Neuron (in vitro differentiated cells): ENCODE data around the gene GPC3.

ENCODE experiments used
- H2AFZ ChIP-seq: one replicate; pipeline ENCODE4 v1.6.1; 2013; ENCODE audit warnings: low read depth, mild to moderate bottlenecking, inconsistent platforms, low read length, moderate library complexity
- H3K27me3 ChIP-seq: one replicate; pipeline ENCODE4 v1.6.1; 2013; ENCODE audit warnings: low read length; ENCODE audit not compliant: insufficient read depth
- H3K36me3 ChIP-seq: one replicate; pipeline ENCODE4 v1.6.1; 2013; ENCODE audit warnings: low read length; ENCODE audit not compliant: insufficient read depth
- H3K4me1 ChIP-seq: one replicate; pipeline ENCODE4 v1.6.1; 2013; ENCODE audit warnings: low read length; ENCODE audit not compliant: insufficient read depth
- H3K4me3 ChIP-seq: 2 replicates; pipeline ENCODE4 v1.5.1; 2013; ENCODE audit warnings: mild to moderate bottlenecking, low read length, moderate library complexity
- H3K9me3 ChIP-seq: one replicate; pipeline ENCODE4 v1.6.1; 2013; ENCODE audit warnings: low read length

Gene GPC3

DNA sequence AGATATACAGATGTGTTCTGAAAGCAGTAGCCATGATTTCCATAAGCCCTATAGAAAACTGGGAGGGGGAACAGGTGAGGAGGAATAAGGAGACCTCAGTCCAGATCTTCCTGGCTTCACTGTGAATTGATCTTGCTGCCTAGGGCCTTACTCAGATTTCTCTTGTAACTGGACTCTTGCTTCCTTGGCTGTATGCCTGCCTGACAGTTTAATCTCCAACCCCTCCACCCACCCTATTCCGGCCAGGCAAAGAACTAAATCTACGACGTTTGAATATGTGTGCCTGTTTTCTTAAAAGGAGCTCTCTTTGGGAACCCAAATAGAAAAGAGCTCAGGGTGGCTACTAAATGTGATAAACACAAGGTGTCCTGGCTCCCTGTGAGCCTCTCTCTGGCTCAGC lies 173.0 kb downstream of the GPC3 start:
- Histone ChIP-seq H2AFZ (no peak overlapping the region), H3K4me1 (no peaks in the 10 kb centered on the region), H3K27me3 (no peaks in the 10 kb centered on the region), H3K9me3 (no peaks in the 10 kb centered on the region), H3K36me3 (no peaks in the 10 kb centered on the region), H3K4me3 (no peak overlapping the region)

DNA sequence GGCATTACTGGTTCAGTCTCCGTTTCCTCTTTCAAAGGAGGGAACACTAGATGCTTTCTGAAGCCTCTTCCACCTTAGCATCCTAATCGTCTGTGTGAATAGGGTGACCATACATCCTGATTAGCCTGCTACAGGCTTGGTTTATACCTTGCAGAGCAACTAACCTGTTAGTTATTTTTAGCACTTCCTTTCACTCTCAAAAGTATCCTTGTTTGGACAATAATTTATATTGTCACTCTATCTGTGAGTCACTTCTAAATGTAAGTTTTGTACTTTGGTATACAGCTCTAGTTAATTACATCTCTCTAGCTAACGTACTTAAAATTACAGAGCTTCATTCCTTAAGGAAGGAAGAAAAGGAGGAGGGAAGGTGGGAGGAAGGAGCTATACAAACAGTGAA lies 174.5 kb downstream of the GPC3 start:
- Histone ChIP-seq H3K4me3 (no peak overlapping the region), H3K4me1 (no peaks in the 10 kb centered on the region)

GRCh38 chrX:133804072-133804471 lies 181.3 kb downstream of the GPC3 start:
- Histone ChIP-seq H2AFZ (no peak overlapping the region), H3K4me3 (no peak overlapping the region), H3K9me3 (no peaks in the 10 kb centered on the region), H3K36me3 (no peaks in the 10 kb centered on the region), H3K27me3 (no peaks in the 10 kb centered on the region), H3K4me1 (no peaks in the 10 kb centered on the region)

More for the DNA sequence above, 174.5 kb downstream of the GPC3 start:
- H3K27me3 ChIP-seq: no peaks in the 10 kb centered on the region
- H3K36me3 ChIP-seq: no peaks in the 10 kb centered on the region
- H3K9me3 ChIP-seq: no peaks in the 10 kb centered on the region
- no peak overlapping the region for H2AFZ ChIP-seq

- peaks cover 12% of the 10 kb centered on the region for H3K4me1 ChIP-seq
- H3K9me3 ChIP-seq: no peaks in the 10 kb centered on the region
- H3K27me3 ChIP-seq: no peaks in the 10 kb centered on the region
- H3K36me3 ChIP-seq: no peaks in the 10 kb centered on the region
- H2AFZ ChIP-seq: no peak overlapping the region
- H3K4me3 ChIP-seq: no peak overlapping the region
These were observed 189.1 kb downstream of the GPC3 start for GRCh38 chrX:133796282-133796681.

- Histone ChIP-seq H3K27me3 (no peaks in the 10 kb centered on the region), H3K4me1 (peaks cover 12% of the 10 kb centered on the region), H3K36me3 (no peaks in the 10 kb centered on the region), H2AFZ (no peak overlapping the region), H3K4me3 (no peak overlapping the region), H3K9me3 (no peaks in the 10 kb centered on the region)
These were observed 191.3 kb downstream of the GPC3 start for GRCh38 chrX:133794126-133794525.

DNA sequence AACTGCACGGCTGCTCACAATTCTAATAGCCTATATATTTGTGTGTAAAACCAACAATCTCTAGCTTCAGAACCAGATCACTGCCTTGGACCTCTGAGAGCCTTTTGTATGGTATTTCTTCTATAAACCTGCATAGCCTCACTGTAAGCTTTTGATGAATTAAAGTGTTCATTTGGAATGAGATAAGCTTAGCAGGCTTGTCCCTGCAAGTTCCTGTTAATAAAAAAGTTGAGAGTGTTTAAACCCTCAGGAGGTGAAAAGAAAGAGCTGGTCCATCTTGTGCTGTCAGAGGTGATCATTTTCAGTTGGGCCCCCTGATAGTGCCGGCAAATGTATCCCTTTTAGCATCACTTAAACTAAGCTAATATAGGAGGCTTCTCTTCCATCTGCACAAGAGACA lies 191.8 kb downstream of the GPC3 start:
- H3K9me3 ChIP-seq: no peaks in the 10 kb centered on the region
- no peaks in the 10 kb centered on the region for H3K36me3 ChIP-seq
- H2AFZ ChIP-seq: no peak overlapping the region
- no peaks in the 10 kb centered on the region for H3K27me3 ChIP-seq
- peaks cover 12% of the 10 kb centered on the region for H3K4me1 ChIP-seq
- H3K4me3 ChIP-seq: no peak overlapping the region

- Histone ChIP-seq H3K9me3 (no peaks in the 10 kb centered on the region), H3K27me3 (no peaks in the 10 kb centered on the region), H3K36me3 (no peaks in the 10 kb centered on the region), H3K4me3 (no peak overlapping the region), H2AFZ (no peak overlapping the region), H3K4me1 (peaks cover 12% of the 10 kb centered on the region)
These were observed 193.0 kb downstream of the GPC3 start for GRCh38 chrX:133792198-133792953.

DNA sequence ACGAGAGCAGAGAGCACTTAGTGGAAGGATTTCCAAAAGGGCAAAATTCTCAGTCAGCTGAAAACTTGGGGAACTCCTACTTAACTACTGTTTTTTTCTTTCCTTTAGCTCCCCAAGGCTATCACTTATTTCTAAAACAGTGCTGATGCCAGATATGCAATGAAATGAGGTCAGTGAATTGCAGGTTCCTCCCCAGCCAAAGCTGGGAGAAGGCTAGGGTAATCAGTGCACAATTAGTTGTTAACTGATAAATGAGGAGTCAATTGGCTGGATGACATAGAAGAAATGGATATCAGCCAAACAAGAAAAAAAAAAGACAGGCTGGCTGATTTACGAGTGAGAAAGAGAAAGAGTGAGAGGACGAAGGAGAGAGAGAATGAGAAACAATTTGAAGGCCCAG lies 195.6 kb downstream of the GPC3 start:
- Histone ChIP-seq H3K4me1 (peaks cover 12% of the 10 kb centered on the region), H3K4me3 (no peak overlapping the region), H3K9me3 (no peaks in the 10 kb centered on the region), H2AFZ (no peak overlapping the region), H3K27me3 (no peaks in the 10 kb centered on the region), H3K36me3 (no peaks in the 10 kb centered on the region)

GRCh38 chrX:133786382-133786781 lies 199.0 kb downstream of the GPC3 start:
- no peaks in the 10 kb centered on the region for H3K9me3 ChIP-seq
- H2AFZ ChIP-seq: no peak overlapping the region
- no peak overlapping the region for H3K4me3 ChIP-seq
- H3K4me1 ChIP-seq: peaks cover 7% of the 10 kb centered on the region
- H3K36me3 ChIP-seq: no peaks in the 10 kb centered on the region
- H3K27me3 ChIP-seq: no peaks in the 10 kb centered on the region

GRCh38 chrX:133783274-133783673 lies 202.1 kb downstream of the GPC3 start:
- Histone ChIP-seq H3K4me3 (no peak overlapping the region), H3K27me3 (no peaks in the 10 kb centered on the region), H3K36me3 (no peaks in the 10 kb centered on the region), H2AFZ (no peak overlapping the region), H3K4me1 (peaks cover 7% of the 10 kb centered on the region), H3K9me3 (no peaks in the 10 kb centered on the region)

DNA sequence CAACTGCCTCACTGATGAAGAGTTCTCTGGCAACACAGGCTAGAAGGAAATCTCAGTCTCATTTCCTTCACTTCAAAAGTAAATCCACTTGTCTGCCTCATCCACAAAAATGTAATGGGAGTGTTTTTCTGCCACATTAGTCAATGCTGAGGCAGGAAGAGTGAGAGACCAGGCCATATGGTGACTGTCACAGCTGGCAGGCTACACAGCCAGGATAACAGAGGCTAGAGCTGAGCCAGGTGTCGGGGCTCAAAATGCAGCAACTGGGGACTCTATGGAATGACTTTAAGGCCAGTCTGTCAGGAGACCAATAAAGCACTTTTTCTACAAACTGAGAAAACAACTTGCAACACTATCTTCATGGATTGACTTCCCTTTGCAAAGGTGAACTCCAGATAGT lies 204.2 kb downstream of the GPC3 start:
- Histone ChIP-seq H3K4me1 (peaks cover 7% of the 10 kb centered on the region), H3K36me3 (no peaks in the 10 kb centered on the region), H2AFZ (no peak overlapping the region), H3K4me3 (no peak overlapping the region), H3K27me3 (no peaks in the 10 kb centered on the region), H3K9me3 (no peaks in the 10 kb centered on the region)

- Histone ChIP-seq H3K27me3 (no peaks in the 10 kb centered on the region), H3K4me3 (no peak overlapping the region), H3K9me3 (no peaks in the 10 kb centered on the region), H3K4me1 (peaks cover 16% of the 10 kb centered on the region), H3K36me3 (no peaks in the 10 kb centered on the region), H2AFZ (no peak overlapping the region)
These were observed 209.3 kb downstream of the GPC3 start for GRCh38 chrX:133776072-133776471.

DNA sequence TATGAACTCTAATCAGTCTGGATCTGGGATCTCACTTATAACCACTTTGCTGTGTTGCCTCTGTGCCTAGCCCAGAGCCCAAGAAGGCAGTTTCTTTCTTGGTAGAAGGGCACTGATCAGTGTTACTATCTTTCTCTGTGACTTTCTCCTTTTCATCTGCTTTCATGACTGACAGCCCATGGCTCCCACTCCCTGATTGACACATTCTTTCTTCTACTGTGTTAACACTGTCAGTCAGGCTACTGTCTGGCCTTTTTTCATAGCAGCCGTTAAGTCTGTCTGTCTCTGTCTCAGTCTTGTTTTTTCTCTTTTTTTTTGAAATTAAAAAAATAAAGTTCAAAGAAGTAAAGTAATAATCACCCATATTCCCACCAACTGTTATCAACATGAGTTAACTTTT lies 210.6 kb downstream of the GPC3 start:
- Histone ChIP-seq H3K4me3 (no peak overlapping the region), H3K27me3 (no peaks in the 10 kb centered on the region), H2AFZ (no peak overlapping the region), H3K36me3 (no peaks in the 10 kb centered on the region), H3K4me1 (peaks cover 16% of the 10 kb centered on the region), H3K9me3 (no peaks in the 10 kb centered on the region)

DNA sequence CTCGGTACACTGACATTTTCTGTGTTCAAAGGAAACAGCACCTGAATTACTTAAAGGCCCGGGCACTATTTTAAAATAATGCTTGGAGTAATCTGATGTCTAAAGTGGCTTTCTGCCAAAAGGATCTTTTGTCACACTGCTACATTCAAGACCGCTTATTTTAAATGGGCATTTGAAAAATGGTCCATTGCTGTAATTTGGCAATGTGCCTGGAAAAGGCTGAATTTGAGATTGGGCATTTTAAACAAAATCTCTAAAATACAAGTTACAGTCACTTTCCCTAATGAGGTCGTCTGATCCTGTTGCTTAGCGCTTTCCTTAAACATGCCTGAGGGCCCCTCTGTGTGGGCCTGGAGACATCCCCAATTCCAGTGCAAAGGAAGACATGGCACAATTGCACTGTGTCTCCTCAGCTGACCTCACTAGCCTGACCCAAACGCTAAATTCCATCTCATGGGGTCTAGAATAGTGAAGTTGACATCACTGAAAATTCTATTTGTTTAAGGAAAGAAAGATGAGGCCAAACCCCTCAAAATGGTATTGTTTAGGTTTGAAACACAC lies 214.2 kb downstream of the GPC3 start:
- Histone ChIP-seq H3K4me3 (no peak overlapping the region), H3K4me1 (peaks cover 16% of the 10 kb centered on the region), H3K36me3 (no peaks in the 10 kb centered on the region), H3K27me3 (no peaks in the 10 kb centered on the region), H2AFZ (no peak overlapping the region), H3K9me3 (no peaks in the 10 kb centered on the region)
